Measurements from ENCODE around the gene TRIM33. TPM values are rescaled to one million over a fixed set of nuclear protein-coding genes. Genes with fewer than 3 reads are reported as not detected.
A peak's percentile ranks its signal among the peaks of the same experiment; 100 is the strongest.
"Not testable (repeated sequence)": the region's sequence is repeated elsewhere in the genome, so short reads cannot be mapped to it uniquely, and the experiment has no call there.

TRIM33 gene
- total and polyA plus RNA-seq, 2 of the 8 experiments (the other 6 are each of a cell fraction or from before 2014, with no cell fraction given): 17.1 to 52.3 TPM

GRCh38 chr1:114388432-114389003 lies 122.5 kb downstream of the TRIM33 start (continued):
- TF ChIP-seq TBP (IDR thresholded peaks at IDR 0.05; ENCODE audit: low read depth, low read length) (no peak), BRCA1 (IDR thresholded peaks at IDR 0.05; ENCODE audit: low read depth, low read length) (no peak)

GRCh38 chr1:114387585-114387984 lies 123.4 kb downstream of the TRIM33 start:
- H3K23ac ChIP-seq (ENCODE audit: insufficient read length); H2BK5ac ChIP-seq (ENCODE audit: low read depth, low read length); H3K4ac ChIP-seq (replicated peaks; ENCODE audit: insufficient read length, low read depth, low read length); H3K79me1 ChIP-seq (ENCODE audit: low read depth, low read length); H2BK120ac ChIP-seq (replicated peaks; ENCODE audit: low read depth, low read length); H4K8ac ChIP-seq (ENCODE audit: extremely low read depth, insufficient read depth, low read length); H3K27ac ChIP-seq (ENCODE audit: low read depth, low read length); H3K23me2 ChIP-seq (ENCODE audit: low read depth, low read length); H3K9ac ChIP-seq (replicated peaks in 1 of 4; ENCODE audit: extremely low read depth in 1 of 4, low read depth in 3 of 4, low read length in 3 of 4); H2BK20ac ChIP-seq (ENCODE audit: low read length); H3K36me3 ChIP-seq (ENCODE audit: control insufficient read depth in 2 of 4, insufficient read depth in 4 of 4, low read length in 3 of 4); H2BK15ac ChIP-seq (ENCODE audit: low read length); H2BK12ac ChIP-seq (ENCODE audit: low read depth, low read length); H4K5ac ChIP-seq (ENCODE audit: insufficient read length, low read depth, low read length); H4K91ac ChIP-seq (replicated peaks; ENCODE audit: insufficient read length, low read length); POLR2A ChIA-PET (ENCODE audit: partially characterized antibody); H3K79me2 ChIP-seq (ENCODE audit: control insufficient read depth in 1 of 2, insufficient read depth in 2 of 2, low read length in 2 of 2); H3K56ac ChIP-seq (replicated peaks; ENCODE audit: insufficient read length, low read depth, low read length); H3K9me3 ChIP-seq (ENCODE audit: insufficient read depth in 2 of 2, low read depth in 1 of 2, low read length in 1 of 2); H3K14ac ChIP-seq (ENCODE audit: insufficient read length); H4K20me1 ChIP-seq (replicated peaks in 1 of 2; ENCODE audit: control insufficient read depth in 1 of 2, insufficient read depth in 2 of 2, low read length in 2 of 2); H3K4me2 ChIP-seq (ENCODE audit: insufficient read depth in 1 of 2, low read depth in 2 of 2, low read length in 2 of 2); FAIRE-seq; H3K4me3 ChIP-seq (ENCODE audit: extremely low read depth in 1 of 4, insufficient read depth in 2 of 4, low read depth in 3 of 4, low read length in 4 of 4); H2AFZ ChIP-seq (ENCODE audit: low read length); H2AK5ac ChIP-seq (ENCODE audit: low read depth, low read length); H3K27me3 ChIP-seq (replicated peaks in 1 of 4; ENCODE audit: control insufficient read depth in 3 of 4, extremely low read depth in 1 of 4, insufficient read depth in 3 of 4, low read length in 3 of 4); H3K4me1 ChIP-seq (replicated peaks in 1 of 4; ENCODE audit: control insufficient read depth in 3 of 4, insufficient read depth in 4 of 4, low read length in 3 of 4); H3K18ac ChIP-seq (ENCODE audit: extremely low read depth, low read length): not testable (repeated sequence)
- WGBS, 2 experiments (ENCODE audit: extremely low coverage in 1 of 2, insufficient coverage in 1 of 2, insufficient read length in 1 of 2, insufficient replicate concordance in 2 of 2, low coverage in 1 of 2, low lambda C conversion rate in 2 of 2, missing lambda C conversion rate in 1 of 2): 83% methylated on average over 6 of the region's 6 CpGs; no CpG with 5 or more reads in 1 of the 2 experiments
- peak in 1 of 2 experiments; percentile 19 for DNase-seq (ENCODE audit: low read depth in 1 of 2, low spot score in 2 of 2)
- CTCF ChIA-PET (ENCODE audit: partially characterized antibody): interaction anchor here (1.1 to 2.9 kb wide), 2 partner anchors 17 to 42 kb away, joined by 3 to 16 read pairs; no protein-coding TSS in a partner anchor
